Neuron (in vitro differentiated cells): ENCODE data around the gene GLP1R.

ENCODE experiments used
- H2AFZ ChIP-seq: one replicate; pipeline ENCODE4 v1.6.1; 2013; ENCODE audit warnings: low read depth, mild to moderate bottlenecking, inconsistent platforms, low read length, moderate library complexity
- H3K27me3 ChIP-seq: one replicate; pipeline ENCODE4 v1.6.1; 2013; ENCODE audit warnings: low read length; ENCODE audit not compliant: insufficient read depth
- H3K36me3 ChIP-seq: one replicate; pipeline ENCODE4 v1.6.1; 2013; ENCODE audit warnings: low read length; ENCODE audit not compliant: insufficient read depth
- H3K4me1 ChIP-seq: one replicate; pipeline ENCODE4 v1.6.1; 2013; ENCODE audit warnings: low read length; ENCODE audit not compliant: insufficient read depth
- H3K4me3 ChIP-seq: 2 replicates; pipeline ENCODE4 v1.5.1; 2013; ENCODE audit warnings: mild to moderate bottlenecking, low read length, moderate library complexity
- H3K9me3 ChIP-seq: one replicate; pipeline ENCODE4 v1.6.1; 2013; ENCODE audit warnings: low read length

Gene GLP1R

DNA sequence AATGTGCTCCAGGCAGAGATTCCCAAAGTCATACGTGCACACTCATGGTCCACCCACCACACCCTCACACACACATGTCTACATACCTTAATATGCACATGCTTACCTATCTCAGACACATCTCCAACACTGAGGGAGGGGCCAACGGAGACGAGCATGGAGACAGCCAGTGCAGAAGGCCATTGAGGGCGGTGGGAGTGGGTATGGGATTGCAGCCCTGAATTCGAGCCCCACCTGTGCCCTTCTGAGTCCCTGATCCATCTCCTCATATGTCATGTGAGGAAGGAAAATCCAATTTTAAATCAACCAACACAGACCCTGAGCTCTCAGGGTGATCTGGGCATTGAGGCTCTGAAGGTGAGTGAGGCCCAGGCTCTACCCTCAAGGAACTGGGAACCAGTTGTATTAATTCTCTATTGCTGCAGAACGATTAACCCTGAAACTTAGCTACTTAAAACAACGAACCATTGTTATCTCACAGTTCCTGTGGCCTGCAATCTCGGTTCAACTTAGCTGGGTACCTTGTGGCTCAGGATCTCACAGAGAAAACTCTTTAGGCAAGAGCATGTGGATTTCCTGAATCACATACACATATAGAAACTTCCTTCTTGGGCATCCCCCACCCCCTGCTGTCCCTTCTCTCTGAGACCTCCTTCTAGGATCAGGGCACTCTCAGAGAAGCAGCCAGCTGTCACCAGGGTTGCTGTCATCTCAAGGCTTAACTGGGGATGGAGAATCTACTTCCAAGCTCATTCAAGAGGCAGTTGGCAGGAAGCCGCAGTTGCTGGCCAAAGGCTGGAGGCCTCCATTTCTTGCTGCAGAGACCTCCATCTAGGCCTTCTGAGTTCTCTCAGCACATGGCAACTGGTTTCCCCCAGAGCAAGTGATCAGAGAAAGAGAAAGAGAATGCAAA, 28.3 kb downstream of the GLP1R start:
- peaks cover 2% of the 10 kb centered on the region for H3K27me3 ChIP-seq
- H3K9me3 ChIP-seq: no peaks in the 10 kb centered on the region
- H3K4me3 ChIP-seq: no peak overlapping the region
- H2AFZ ChIP-seq: no peak overlapping the region
- H3K4me1 ChIP-seq: peaks cover 5% of the 10 kb centered on the region
- no peaks in the 10 kb centered on the region for H3K36me3 ChIP-seq

DNA sequence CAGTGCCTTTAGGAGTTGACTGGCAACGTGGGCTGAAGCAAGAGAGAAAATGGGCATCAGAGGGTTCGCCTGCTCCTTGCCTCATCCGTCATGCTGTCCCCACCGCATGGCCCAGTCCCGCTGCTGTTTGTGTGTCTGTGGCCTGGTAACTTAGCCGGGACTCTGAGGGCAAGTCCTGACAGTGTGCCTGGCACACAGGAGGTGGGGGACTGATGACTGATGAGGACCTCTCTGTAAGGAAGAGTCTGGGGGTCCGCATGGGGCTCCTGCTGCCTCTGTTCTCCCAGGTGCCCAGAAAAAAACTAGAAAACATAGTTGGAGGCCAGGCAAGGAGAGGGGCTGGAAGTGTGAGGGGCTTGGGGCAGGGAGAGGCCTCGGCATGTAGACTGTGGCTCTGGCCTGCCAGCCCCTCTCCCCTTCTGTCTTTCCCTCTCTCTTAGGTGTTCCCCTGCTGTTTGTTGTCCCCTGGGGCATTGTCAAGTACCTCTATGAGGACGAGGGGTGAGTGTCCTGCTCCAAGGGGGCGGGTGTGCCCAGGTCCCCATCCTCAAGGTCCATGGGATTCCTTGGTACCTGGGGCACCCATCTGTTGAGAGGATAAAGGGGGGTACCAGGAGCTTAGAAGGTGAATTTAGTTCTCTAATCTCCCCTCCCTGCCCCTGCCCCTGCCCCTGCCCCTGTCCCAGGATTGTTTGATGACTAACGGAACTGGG, 29.5 kb downstream of the GLP1R start:
- peaks cover 12% of the 10 kb centered on the region for H3K27me3 ChIP-seq
- H3K9me3 ChIP-seq: no peaks in the 10 kb centered on the region
- H3K4me1 ChIP-seq: peaks cover 5% of the 10 kb centered on the region
- H3K36me3 ChIP-seq: no peaks in the 10 kb centered on the region
- no peak overlapping the region for H3K4me3 ChIP-seq
- no peak overlapping the region for H2AFZ ChIP-seq

DNA sequence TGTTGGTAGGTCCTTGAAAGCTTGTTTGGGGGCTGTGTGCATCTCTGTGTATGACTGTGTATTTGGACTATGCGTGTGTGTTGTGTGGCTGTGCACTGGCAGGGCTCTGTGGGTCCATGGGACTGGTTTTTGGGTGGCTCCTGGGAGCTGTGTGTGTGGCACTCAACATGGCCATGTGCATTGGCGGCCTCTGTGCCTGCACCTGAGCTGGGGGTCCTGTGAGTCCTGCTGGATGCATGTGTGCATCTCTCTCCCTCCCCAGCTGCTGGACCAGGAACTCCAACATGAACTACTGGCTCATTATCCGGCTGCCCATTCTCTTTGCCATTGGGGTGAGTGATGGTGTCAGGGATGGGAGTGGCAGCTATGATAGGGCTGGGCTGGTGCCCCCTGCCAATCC, 30.1 kb downstream of the GLP1R start:
- Histone ChIP-seq H3K36me3 (no peaks in the 10 kb centered on the region), H3K9me3 (no peaks in the 10 kb centered on the region), H3K4me1 (peaks cover 5% of the 10 kb centered on the region), H3K27me3 (peaks cover 14% of the 10 kb centered on the region), H3K4me3 (no peak overlapping the region), H2AFZ (no peak overlapping the region)

DNA sequence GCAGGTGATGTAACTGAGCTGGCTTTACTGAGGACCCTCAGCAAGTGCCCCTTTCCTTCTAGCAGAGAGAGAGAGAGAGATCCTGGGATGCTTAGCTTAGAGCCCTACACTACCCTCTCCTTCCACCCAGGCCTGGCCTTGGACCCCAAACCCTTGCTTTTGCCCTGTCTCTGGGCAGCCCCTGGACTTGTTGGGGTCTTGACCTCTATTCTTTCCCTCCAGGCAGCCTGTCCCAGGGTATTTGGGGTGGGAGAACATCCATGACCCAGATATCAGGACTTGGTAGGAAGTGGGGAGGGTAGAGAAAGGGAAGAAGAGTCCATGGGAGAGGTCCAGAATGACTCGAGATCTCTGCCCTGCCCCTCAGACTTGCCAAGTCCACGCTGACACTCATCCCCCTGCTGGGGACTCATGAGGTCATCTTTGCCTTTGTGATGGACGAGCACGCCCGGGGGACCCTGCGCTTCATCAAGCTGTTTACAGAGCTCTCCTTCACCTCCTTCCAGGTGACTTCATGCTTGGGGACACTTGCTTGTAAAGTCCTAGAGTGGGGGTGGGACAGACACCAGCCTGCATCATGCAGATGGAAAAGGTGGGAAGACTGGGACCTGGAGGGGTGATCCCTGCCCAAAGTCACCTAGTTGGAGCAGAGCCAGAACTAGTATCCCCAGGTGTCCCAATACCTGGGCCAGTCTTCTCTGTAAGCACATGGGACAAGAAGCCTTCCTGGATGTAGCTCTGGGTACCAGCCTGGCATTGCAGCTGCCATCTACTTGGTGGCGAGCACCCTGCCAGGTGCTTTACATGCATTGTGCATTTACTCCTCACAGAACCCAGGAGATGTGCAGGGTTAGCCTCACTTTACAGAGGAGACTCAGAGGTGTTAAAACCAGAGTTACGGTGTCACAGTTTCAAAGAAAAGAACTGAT, 30.9 kb downstream of the GLP1R start:
- Histone ChIP-seq H3K9me3 (no peaks in the 10 kb centered on the region), H3K4me3 (no peak overlapping the region), H3K27me3 (peaks cover 14% of the 10 kb centered on the region), H2AFZ (no peak overlapping the region), H3K4me1 (peaks cover 5% of the 10 kb centered on the region), H3K36me3 (no peaks in the 10 kb centered on the region)

DNA sequence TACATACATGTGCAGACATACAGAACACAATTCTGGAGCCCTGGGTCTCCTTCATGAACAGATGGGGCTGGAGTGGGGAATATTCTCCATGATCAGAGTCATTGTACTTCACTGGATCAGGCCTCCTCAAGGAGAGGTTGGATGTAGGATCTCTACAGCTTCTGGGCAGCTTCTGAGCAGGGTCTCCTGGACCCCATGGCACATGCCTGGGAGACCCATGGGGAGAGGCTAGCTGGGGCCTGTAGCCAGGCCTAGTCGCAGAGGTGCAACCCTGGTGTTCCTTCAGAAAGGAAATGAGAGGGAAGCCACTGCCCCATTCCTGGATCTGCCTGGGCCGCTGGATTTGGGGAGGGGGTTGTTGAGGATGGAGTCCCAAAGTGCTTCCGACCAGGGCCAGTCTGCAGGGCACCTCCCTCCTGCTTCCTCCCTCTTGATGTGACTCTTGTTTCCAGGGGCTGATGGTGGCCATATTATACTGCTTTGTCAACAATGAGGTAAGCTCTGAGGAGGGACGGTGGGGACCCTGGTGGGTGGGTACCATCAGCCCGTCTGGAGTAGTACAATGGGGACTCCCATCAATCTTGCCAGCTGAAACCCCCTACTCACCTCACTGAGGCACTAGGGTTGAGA, 31.8 kb downstream of the GLP1R start:
- peaks cover 14% of the 10 kb centered on the region for H3K27me3 ChIP-seq
- no peaks in the 10 kb centered on the region for H3K36me3 ChIP-seq
- H3K4me1 ChIP-seq: peaks cover under 1% of the 10 kb centered on the region
- H2AFZ ChIP-seq: no peak overlapping the region
- no peaks in the 10 kb centered on the region for H3K9me3 ChIP-seq
- no peak overlapping the region for H3K4me3 ChIP-seq

DNA sequence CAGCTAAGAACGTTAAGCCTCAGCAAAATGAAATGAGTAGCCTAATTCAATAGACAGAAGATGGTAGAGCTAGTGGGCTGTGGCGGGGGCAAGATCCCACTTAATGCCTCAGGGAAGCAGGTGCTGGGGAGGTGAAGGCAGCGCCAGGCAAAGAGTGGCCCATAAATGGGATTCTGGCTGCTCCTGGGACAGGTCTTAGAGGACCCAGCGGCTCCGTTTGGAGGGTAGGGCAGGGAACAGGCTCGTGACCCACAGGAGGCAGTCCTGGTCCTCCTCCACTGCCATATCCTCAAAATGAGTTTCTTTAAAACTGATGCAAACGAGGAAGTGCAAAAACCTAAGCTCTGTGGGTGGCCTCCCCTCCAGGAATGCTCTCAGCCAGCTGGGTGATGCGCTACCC, 33.7 kb downstream of the GLP1R start:
- Histone ChIP-seq H3K4me1 (no peaks in the 10 kb centered on the region), H2AFZ (no peak overlapping the region), H3K27me3 (peaks cover 12% of the 10 kb centered on the region), H3K4me3 (no peak overlapping the region), H3K36me3 (no peaks in the 10 kb centered on the region), H3K9me3 (no peaks in the 10 kb centered on the region)

DNA sequence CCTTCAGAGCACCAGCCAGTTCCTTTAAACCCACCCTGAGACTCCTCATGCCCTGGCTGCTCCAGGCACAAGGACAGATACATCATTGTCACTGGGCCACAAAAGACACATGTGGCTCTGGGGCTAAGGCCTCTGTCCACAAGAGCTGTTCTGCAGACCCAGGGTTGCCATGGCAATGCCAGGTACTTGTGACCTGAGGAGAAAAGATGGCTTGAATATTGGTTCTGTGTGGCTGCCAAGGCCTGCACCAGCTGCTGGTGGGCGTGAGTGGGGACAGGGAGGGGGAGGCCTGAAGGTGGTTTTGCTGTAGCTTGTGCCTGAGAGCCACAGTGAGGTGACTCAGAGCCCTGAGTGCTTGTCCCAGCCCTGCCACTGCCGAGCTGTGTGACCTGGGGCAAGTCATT, 34.7 kb downstream of the GLP1R start:
- Histone ChIP-seq H3K9me3 (no peaks in the 10 kb centered on the region), H3K36me3 (no peaks in the 10 kb centered on the region), H3K4me3 (no peak overlapping the region), H2AFZ (no peak overlapping the region), H3K27me3 (peaks cover 12% of the 10 kb centered on the region), H3K4me1 (peaks cover 2% of the 10 kb centered on the region)

DNA sequence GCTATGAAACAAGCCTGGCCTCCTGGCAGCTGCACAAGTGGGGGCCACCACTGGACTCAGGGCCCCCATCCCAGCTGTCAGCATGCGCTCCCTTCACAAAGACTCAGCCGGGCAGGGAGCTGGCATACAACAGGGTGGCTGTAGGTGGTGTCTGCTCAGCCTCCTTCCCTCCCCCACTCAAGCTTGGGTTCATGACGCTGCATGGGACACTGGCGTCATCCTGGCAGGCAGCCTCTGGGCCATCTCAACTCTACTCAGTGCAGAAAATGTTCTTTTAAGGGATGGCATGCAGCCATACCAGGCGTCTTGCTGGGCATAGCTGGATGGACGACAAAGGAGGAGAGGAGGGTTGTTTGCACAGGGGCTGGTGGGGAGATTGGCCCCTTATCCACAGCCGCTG, 35.9 kb downstream of the GLP1R start:
- H3K36me3 ChIP-seq: no peaks in the 10 kb centered on the region
- H3K4me3 ChIP-seq: no peak overlapping the region
- H3K4me1 ChIP-seq: peaks cover 2% of the 10 kb centered on the region
- no peaks in the 10 kb centered on the region for H3K9me3 ChIP-seq
- peaks cover 12% of the 10 kb centered on the region for H3K27me3 ChIP-seq
- H2AFZ ChIP-seq: no peak overlapping the region

DNA sequence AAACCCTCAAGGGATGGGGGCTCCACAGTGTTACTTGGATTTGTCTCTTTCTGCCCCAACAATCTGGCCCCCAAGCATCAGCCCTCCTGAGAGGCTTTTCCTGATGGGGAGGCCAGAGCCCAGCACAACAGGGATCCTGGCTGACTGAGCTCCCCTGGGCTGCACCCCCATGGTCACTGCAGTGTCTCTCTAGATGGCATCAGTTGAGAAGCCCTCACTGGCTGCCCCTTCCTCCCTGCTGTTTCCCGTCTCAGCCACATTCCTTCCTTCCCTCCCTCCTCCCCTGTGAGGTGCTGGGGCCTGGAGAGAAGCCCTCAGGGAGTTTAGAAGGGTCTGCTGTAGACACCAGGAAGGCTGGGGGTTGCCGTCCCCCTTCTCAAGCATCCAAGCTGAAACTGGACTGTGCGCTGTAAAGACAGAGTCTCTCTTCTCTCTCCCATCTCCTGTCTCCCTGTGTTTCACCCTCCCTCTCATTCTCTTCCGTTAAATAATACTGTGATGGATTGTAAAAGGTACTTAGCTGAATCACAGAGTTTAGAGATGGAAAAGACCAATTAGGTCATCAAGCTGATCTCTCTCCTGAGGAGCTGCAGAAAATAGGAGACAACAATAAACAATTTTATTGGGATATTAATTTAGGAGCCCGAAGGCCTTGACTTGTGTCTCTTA, 36.7 kb downstream of the GLP1R start:
- Histone ChIP-seq H3K4me1 (peaks cover 2% of the 10 kb centered on the region), H3K9me3 (no peaks in the 10 kb centered on the region), H3K4me3 (no peak overlapping the region), H3K36me3 (no peaks in the 10 kb centered on the region), H3K27me3 (peaks cover 12% of the 10 kb centered on the region), H2AFZ (no peak overlapping the region)

DNA sequence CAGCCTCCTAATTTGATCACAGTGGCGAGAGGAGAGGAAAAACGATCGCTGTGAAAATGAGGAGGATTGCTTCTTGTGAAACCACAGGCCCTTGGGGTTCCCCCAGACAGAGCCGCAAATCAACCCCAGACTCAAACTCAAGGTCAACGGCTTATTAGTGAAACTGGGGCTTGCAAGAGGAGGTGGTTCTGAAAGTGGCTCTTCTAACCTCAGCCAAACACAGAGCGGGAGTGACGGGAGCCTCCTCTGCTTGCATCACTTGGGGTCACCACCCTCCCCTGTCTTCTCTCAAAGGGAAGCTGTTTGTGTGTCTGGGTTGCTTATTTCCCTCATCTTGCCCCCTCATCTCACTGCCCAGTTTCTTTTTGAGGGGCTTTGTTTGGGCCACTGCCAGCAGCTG, 37.7 kb downstream of the GLP1R start:
- Histone ChIP-seq H3K27me3 (peaks cover 12% of the 10 kb centered on the region), H3K9me3 (no peaks in the 10 kb centered on the region), H3K4me1 (peaks cover 2% of the 10 kb centered on the region), H3K4me3 (no peak overlapping the region), H2AFZ (no peak overlapping the region), H3K36me3 (no peaks in the 10 kb centered on the region)

DNA sequence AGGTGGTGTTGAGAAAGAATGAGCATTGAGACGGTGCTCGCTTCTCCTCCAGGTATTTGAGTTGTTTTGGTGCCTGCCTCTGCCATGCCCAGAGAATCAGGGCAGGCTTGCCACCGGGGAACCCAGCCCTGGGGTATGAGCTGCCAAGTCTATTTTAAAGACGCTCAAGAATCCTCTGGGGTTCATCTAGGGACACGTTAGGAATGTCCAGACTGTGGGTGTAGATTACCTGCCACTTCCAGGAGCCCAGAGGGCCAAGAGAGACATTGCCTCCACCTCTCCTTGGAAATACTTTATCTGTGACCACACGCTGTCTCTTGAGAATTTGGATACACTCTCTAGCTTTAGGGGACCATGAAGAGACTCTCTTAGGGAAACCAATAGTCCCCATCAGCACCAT, 38.1 kb downstream of the GLP1R start:
- Histone ChIP-seq H3K4me1 (peaks cover 2% of the 10 kb centered on the region), H3K27me3 (peaks cover 12% of the 10 kb centered on the region), H3K4me3 (no peak overlapping the region), H3K36me3 (no peaks in the 10 kb centered on the region), H2AFZ (no peak overlapping the region), H3K9me3 (no peaks in the 10 kb centered on the region)

DNA sequence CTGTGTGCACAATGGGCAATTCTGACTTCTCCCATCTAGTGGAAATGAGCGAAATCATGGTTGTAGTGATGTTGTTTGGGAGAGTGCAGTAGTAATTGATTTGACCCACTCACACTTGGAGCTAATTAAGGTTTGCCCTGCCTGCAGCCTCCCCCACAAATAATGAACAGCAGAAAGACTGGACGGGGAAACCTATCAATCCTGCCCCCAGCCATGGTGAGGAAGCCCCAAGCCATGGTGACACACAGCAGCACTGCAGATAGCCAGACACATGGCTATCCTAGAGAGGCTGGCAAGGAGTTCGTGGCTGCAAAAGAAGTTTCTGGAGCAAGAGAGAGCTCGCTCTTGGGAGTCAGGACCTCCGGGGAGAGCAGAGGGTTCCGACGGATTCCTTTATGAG, 38.6 kb downstream of the GLP1R start:
- peaks cover 2% of the 10 kb centered on the region for H3K4me1 ChIP-seq
- H3K9me3 ChIP-seq: no peaks in the 10 kb centered on the region
- H3K27me3 ChIP-seq: peaks cover 11% of the 10 kb centered on the region
- H3K36me3 ChIP-seq: no peaks in the 10 kb centered on the region
- H2AFZ ChIP-seq: no peak overlapping the region
- H3K4me3 ChIP-seq: no peak overlapping the region
